Dermis microvascular lymphatic vessel endothelial cell (primary cell): ENCODE data around the gene C16orf74. TPM values are rescaled to one million over a fixed set of nuclear protein-coding genes. Genes with fewer than 3 reads are reported as not detected.
A peak's percentile ranks its signal among the peaks of the same experiment; 100 is the strongest.

Experiments
- DNase-seq, 2 donors: peaks; one replicate each; pipeline versions ENCODE4 v3.0.0 to v3.0.0-alpha.2; 2010; ENCODE audit warnings: low read depth in 2 of 2
- total RNA-seq: library from RNA; depleted of rRNA; stranded (reverse); fragments of >200 nt; gene quantifications from 2 replicates; pipeline ENCODE4 v1.2.1, GENCODE V29; 2014

The C16orf74 gene
- total RNA-seq = 3.7 and 9.6 TPM in 2 replicates

- peak in 1 of 2 donors; percentile 65 for DNase-seq
These were observed at the start of gene C16orf74 for GRCh38 chr16:85750827-85751697. Gene C16orf74 (minus strand): TSS chr16:85751096. CDS start chr16:85735217, 15,879 bp downstream.

GRCh38 chr16:85800321-85800669, 49.4 kb upstream of the C16orf74 start:
- DNase-seq = no peak

GRCh38 chr16:85799497-85800320, 48.8 kb upstream of the C16orf74 start, which contains the start of the genes COX4I1 and EMC8:
Gene COX4I1 (plus strand): TSS chr16:85799695. CDS start chr16:85801206, 1,511 bp downstream.
Gene EMC8 (minus strand): TSS chr16:85799544. CDS start chr16:85799295, 249 bp downstream.
- DNase-seq = peak; percentile 86 to 93

- peak in 1 of 2 donors; percentile 56 for DNase-seq
These were observed 48.1 kb upstream of the C16orf74 start for GRCh38 chr16:85798901-85799496.

GRCh38 chr16:85798283-85798776, 47.4 kb upstream of the C16orf74 start:
- no peak for DNase-seq

- DNase-seq = no peak
These were observed 45.7 kb upstream of the C16orf74 start for GRCh38 chr16:85796599-85796998.

- DNase-seq = no peak
These were observed 45.3 kb upstream of the C16orf74 start for GRCh38 chr16:85796152-85796551.

GRCh38 chr16:85794696-85795095, 43.8 kb upstream of the C16orf74 start:
- no peak for DNase-seq

GRCh38 chr16:85793662-85794298, 42.9 kb upstream of the C16orf74 start:
- no peak for DNase-seq

GRCh38 chr16:85789773-85790172, 38.9 kb upstream of the C16orf74 start:
- peak; percentile 14 to 41 for DNase-seq

- DNase-seq = no peak
These were observed 37.9 kb upstream of the C16orf74 start for GRCh38 chr16:85788819-85789218.

GRCh38 chr16:85785927-85786326, 35.0 kb upstream of the C16orf74 start:
- no peak for DNase-seq

GRCh38 chr16:85784813-85785212, 33.9 kb upstream of the C16orf74 start:
- no peak for DNase-seq

GRCh38 chr16:85783441-85783840, 32.5 kb upstream of the C16orf74 start:
- no peak for DNase-seq

- DNase-seq = no peak
These were observed 31.6 kb upstream of the C16orf74 start for GRCh38 chr16:85782451-85782850.

- DNase-seq = no peak
These were observed 30.9 kb upstream of the C16orf74 start for GRCh38 chr16:85781695-85782370.

GRCh38 chr16:85781156-85781555, 30.3 kb upstream of the C16orf74 start:
- DNase-seq = no peak

GRCh38 chr16:85780281-85780680, 29.4 kb upstream of the C16orf74 start:
- no peak for DNase-seq

- DNase-seq = peak; percentile 65 to 87
These were observed 28.0 kb upstream of the C16orf74 start for GRCh38 chr16:85778873-85779272.

- peak in 1 of 2 donors; percentile 44 for DNase-seq
These were observed 26.9 kb upstream of the C16orf74 start for GRCh38 chr16:85777583-85778310.
